Activated CD8-positive, alpha-beta memory T cell treated with anti-CD3 and anti-CD28 coated beads, Interleukin-2, amount 50 U/mL, for 1 hour (primary cell): ENCODE results near the gene NUTM2F.
"Not testable (repeated sequence)": the region's sequence is repeated elsewhere in the genome, so short reads cannot be mapped to it uniquely, and the experiment has no call there.

Source experiments
- DNase-seq: peaks from one replicate; pipeline ENCODE4 v3.0.0-alpha.2; 2020; ENCODE audit errors: extremely low read depth

Gene NUTM2F

GRCh38 chr9:94316236-94316635 is 12.2 kb downstream of the NUTM2F start:
- not testable (repeated sequence) for DNase-seq

GRCh38 chr9:94315034-94315984 is 13.1 kb downstream of the NUTM2F start:
- not testable (repeated sequence) for DNase-seq

- no peak for DNase-seq
These were observed 25.1 kb downstream of the NUTM2F start for GRCh38 chr9:94303321-94303720.

- no peak for DNase-seq
These were observed 26.0 kb downstream of the NUTM2F start for GRCh38 chr9:94302426-94302825.

- DNase-seq, result no peak
These were observed 26.9 kb downstream of the NUTM2F start for GRCh38 chr9:94301583-94301982.

- no peak for DNase-seq
These were observed 27.8 kb downstream of the NUTM2F start for GRCh38 chr9:94300470-94301301.

- DNase-seq, result no peak
These were observed 29.4 kb downstream of the NUTM2F start for GRCh38 chr9:94298949-94299599.

GRCh38 chr9:94289691-94290090 is 38.8 kb downstream of the NUTM2F start:
- no peak for DNase-seq

GRCh38 chr9:94287877-94288513 is 40.4 kb downstream of the NUTM2F start:
- no peak for DNase-seq

GRCh38 chr9:94286116-94286515 is 42.3 kb downstream of the NUTM2F start:
- DNase-seq, result no peak

GRCh38 chr9:94281101-94281500 is 47.3 kb downstream of the NUTM2F start:
- no peak for DNase-seq

- DNase-seq, result no peak
These were observed 47.9 kb downstream of the NUTM2F start for GRCh38 chr9:94280409-94280989.

GRCh38 chr9:94277885-94278536 is 50.4 kb downstream of the NUTM2F start:
- DNase-seq, result no peak

- DNase-seq, result not testable (repeated sequence)
These were observed 51.4 kb downstream of the NUTM2F start for GRCh38 chr9:94277029-94277428.

- no peak for DNase-seq
These were observed 58.4 kb downstream of the NUTM2F start for GRCh38 chr9:94270009-94270408.

- DNase-seq, result no peak
These were observed 59.2 kb downstream of the NUTM2F start for GRCh38 chr9:94269264-94269663.
